ENCODE measurements around the gene ING5. TPM values are rescaled to one million over a fixed set of nuclear protein-coding genes. Genes with fewer than 3 reads are reported as not detected.
A peak's percentile ranks its signal among the peaks of the same experiment; 100 is the strongest.

The ING5 gene
- total and polyA plus RNA-seq, 10 donors, result 18.2 to 51.1 (median 35.5) TPM

DNA sequence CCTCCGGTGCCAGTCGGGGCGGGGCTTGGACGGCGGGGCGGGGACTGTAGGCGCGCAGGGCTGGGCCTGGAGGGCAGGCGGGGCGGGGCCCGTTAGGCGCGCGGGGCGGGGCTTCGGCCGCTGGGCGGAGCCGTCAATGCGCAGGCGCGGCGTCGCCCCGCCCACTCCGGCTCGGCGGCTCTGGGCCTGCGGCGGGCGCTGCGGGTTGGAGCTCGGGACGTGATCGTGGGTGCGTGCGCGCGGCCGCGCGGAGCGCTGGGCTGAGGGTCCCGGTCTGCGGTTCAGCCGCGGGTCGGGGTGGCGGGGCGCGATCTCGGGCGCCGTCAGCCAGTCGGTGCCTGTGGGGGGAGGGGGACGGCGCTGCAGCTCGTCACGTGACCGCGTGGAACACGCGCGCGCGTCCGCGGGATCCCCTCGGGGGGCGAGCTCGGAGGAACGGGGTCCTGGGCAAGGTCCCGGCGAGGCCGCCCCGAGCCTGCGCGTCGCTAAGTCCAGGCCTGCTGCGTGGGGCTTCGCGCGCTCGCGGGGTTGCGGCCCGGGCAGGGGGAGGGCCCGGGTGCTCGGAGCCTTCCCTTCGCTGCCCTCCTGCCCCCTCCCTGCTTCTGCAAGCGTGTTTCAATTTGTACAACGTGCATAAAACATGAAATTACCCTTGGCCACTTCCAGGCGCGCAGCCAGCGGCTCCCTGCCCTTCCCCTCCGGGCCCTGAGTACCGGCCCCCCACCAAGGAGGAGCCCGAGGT is 32.8 kb downstream of the ING5 start, which contains the start of gene D2HGDH:
TSS of gene D2HGDH (plus strand) at position 164 of the 742 bp plus-strand sequence. CDS start 595 bp downstream, outside the sequence.
- intact Hi-C loops (cut with DNase I; ENCODE audit: low total_unique reads), result loop anchor here (10.0 kb wide), 1 partner anchor 140 kb away; no protein-coding TSS in a partner anchor
- no peaks in the 10 kb centered on the region for H3K27me3 ChIP-seq (replicated peaks in 1 of 7)
- peak within 1 kb of the TSS; percentile 89 to 96 (median 94) for H3K27ac ChIP-seq
- peaks cover 0 to 17% (median 0%) of the 10 kb centered on the region in 6 donors for H3K36me3 ChIP-seq
- peak; percentile 99 for DNase-seq
- TF ChIP-seq POLR2A (IDR thresholded peaks at IDR 0.05) (peak in 2 of 3 donors; percentile 30 to 76), POLR2AphosphoS5 (IDR thresholded peaks at IDR 0.05) (peak; percentile 86 to 91 (median 87))
- TF ChIP-seq, protein P1, sequence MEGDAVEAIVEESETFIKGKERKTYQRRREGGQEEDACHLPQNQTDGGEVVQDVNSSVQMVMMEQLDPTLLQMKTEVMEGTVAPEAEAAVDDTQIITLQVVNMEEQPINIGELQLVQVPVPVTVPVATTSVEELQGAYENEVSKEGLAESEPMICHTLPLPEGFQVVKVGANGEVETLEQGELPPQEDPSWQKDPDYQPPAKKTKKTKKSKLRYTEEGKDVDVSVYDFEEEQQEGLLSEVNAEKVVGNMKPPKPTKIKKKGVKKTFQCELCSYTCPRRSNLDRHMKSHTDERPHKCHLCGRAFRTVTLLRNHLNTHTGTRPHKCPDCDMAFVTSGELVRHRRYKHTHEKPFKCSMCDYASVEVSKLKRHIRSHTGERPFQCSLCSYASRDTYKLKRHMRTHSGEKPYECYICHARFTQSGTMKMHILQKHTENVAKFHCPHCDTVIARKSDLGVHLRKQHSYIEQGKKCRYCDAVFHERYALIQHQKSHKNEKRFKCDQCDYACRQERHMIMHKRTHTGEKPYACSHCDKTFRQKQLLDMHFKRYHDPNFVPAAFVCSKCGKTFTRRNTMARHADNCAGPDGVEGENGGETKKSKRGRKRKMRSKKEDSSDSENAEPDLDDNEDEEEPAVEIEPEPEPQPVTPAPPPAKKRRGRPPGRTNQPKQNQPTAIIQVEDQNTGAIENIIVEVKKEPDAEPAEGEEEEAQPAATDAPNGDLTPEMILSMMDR (IDR thresholded peaks at IDR 0.05 in 8 of 11, conservative IDR thresholded peaks at IDR 0.05 in 3 of 11), result peak in 3 of 11 experiments; percentile 1 to 4 (median 1)
- H3K9me3 ChIP-seq, result no peaks in the 10 kb centered on the region
- peak within 1 kb of the TSS; percentile 75 to 99 (median 92) for H3K4me3 ChIP-seq
- H3K4me1 ChIP-seq, result peaks cover 4 to 86% (median 42%) of the 10 kb centered on the region in 6 donors
- 0% methylated on average over 13 to 98 of the region's 98 CpGs for WGBS, 5 donors

- H3K36me3 ChIP-seq, result peaks cover 0 to 17% (median 0%) of the 10 kb centered on the region in 6 donors
- TF ChIP-seq POLR2AphosphoS5 (IDR thresholded peaks at IDR 0.05) (no peak), POLR2A (IDR thresholded peaks at IDR 0.05) (no peak)
- TF ChIP-seq, protein P1 (IDR thresholded peaks at IDR 0.05 in 8 of 11, conservative IDR thresholded peaks at IDR 0.05 in 3 of 11), result no peak
- H3K4me3 ChIP-seq, result peak overlapping the region in 3 of 8 donors; percentile 75 to 99 (median 99)
- intact Hi-C loops (cut with DNase I; ENCODE audit: low total_unique reads), result loop anchor here (10.0 kb wide), 1 partner anchor 139 kb away; no protein-coding TSS in a partner anchor
- no peaks in the 10 kb centered on the region for H3K9me3 ChIP-seq
- no peak for DNase-seq
- peaks cover 4 to 92% (median 54%) of the 10 kb centered on the region in 6 donors for H3K4me1 ChIP-seq
- 76 to 98% (median 92%) methylated on average over 3 of the region's 3 CpGs for WGBS, 5 donors
- H3K27ac ChIP-seq, result peak overlapping the region in 1 of 8 donors; percentile 89
- no peaks in the 10 kb centered on the region for H3K27me3 ChIP-seq (replicated peaks in 1 of 7)
Measured at GRCh38 chr2:241736111-241736510, 34.3 kb downstream of the ING5 start.

DNA sequence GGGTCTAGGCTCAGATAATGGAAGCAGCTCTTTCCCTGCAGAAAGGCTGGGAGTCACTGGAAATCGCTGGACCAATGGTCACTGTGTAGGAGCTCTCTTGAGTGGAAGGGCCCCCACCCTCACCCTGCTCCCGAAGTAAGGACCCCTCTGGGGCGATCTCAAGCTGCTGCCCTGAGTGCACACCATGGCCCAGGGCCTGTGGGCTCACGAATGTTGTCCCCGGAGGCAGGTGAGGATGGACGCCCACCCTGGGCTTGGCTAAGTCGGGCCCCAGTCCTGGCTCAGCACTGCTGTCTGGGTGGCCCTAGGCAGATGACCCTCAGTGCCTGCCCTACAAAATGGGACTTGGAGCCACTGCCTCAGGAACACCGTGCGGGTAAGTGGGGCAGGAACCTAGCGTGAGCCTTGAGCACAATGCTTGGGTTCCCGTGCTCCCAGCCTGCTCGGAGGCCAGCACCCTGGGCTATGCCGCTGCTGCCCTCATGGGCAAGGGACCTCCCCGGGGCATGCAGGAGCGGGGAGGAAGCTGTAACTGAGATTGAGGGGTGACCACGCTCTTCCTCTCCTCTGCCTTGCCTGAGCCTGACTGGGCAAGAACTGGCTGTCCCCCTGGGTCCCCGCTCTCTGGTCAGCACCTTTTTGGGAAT is 36.3 kb downstream of the ING5 start:
- Histone ChIP-seq H3K4me3 (no peak overlapping the region), H3K27me3 (replicated peaks in 1 of 7) (no peaks in the 10 kb centered on the region), H3K4me1 (peaks cover 4 to 81% (median 44%) of the 10 kb centered on the region in 6 donors), H3K27ac (no peak overlapping the region), H3K36me3 (peaks cover 0 to 25% (median 0%) of the 10 kb centered on the region in 6 donors), H3K9me3 (no peaks in the 10 kb centered on the region)
- TF ChIP-seq POLR2AphosphoS5 (IDR thresholded peaks at IDR 0.05), result peak in 1 of 3 donors; percentile 27
- TF ChIP-seq, protein P1 (IDR thresholded peaks at IDR 0.05 in 8 of 11, conservative IDR thresholded peaks at IDR 0.05 in 3 of 11), result no peak
- peak; percentile 75 for DNase-seq
- intact Hi-C loops (cut with DNase I; ENCODE audit: low total_unique reads), result loop anchor here (10.0 kb wide), 1 partner anchor 137 kb away; no protein-coding TSS in a partner anchor
- 93 to 97% (median 95%) methylated on average over 9 to 17 of the region's 17 CpGs for WGBS, 5 donors

Data from spleen (tissue), 11 donors.